ENCODE results near the gene WNT10A. TPM values are rescaled to one million over a fixed set of nuclear protein-coding genes. Genes with fewer than 3 reads are reported as not detected.
A peak's percentile ranks its signal among the peaks of the same experiment; 100 is the strongest.

The WNT10A gene
- total RNA-seq, 1 experiment from 2014 or later = 1.5 TPM

DNA sequence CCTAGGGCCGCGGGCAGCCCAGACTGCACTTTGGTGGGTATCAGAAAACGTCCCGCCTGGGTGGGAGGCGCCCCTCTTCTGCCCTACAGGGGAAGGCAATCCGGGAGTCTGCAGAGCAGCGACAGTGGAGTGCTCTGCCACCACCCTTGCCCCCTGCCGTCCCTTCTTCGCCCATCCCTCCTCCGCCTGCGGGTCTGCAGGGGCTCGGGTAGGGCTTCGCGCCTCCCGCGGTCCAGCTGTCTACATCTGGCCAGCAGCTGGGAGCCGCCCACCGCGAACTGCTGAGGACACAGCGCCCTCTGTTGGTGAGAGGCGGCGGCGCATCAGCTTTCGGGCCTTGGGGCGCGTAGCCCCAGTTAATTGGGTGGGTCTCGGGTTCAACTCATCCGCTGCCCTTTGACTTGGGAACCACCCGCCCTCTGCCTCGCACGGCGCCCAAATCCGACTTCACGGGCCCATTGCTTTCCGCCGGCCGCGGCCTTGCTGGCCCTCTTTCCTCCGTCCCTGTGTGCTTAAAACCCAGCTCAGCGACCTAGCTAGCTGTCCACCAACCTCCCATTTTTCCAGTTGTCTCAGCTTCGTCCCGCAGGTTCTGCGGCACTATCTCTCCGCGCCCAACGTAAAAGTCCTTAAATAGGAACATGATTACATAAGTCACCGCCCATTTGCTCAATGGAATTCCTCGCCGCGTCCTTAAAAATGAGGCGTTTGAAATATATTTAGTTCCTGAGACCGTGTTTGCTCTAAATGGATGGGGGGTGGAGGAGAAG lies 17.6 kb downstream of the WNT10A start:
- Histone ChIP-seq H3K79me2 (ENCODE audit: insufficient read depth, low read length) (no peaks in the 10 kb centered on the region; the same call in 1 of the 2 replicates), H3K27me3 (ENCODE audit: insufficient read depth, low read length) (no peaks in the 10 kb centered on the region), H4K20me1 (ENCODE audit: insufficient read depth) (no peaks in the 10 kb centered on the region), H3K36me3 (ENCODE audit: control insufficient read depth in 1 of 2, insufficient read depth in 2 of 2, low read length in 2 of 2) (no peaks in the 10 kb centered on the region), H3K9me3 (ENCODE audit: control insufficient read depth in 1 of 2, insufficient read depth in 1 of 2, low read depth in 1 of 2, low read length in 2 of 2) (no peaks in the 10 kb centered on the region), H2AFZ (ENCODE audit: low read depth, low read length, poor library complexity, severe bottlenecking) (peak overlapping the region; percentile 99), H3K4me2 (ENCODE audit: low read length) (peak overlapping the region; percentile 92), H3K4me3 (replicated peaks in 1 of 2; ENCODE audit: low read depth in 1 of 2, low read length in 2 of 2) (peak overlapping the region; percentile 42 to 76), H3K9me2 (ENCODE audit: insufficient read depth) (no peaks in the 10 kb centered on the region), H3K4me1 (ENCODE audit: control insufficient read depth in 1 of 2, insufficient read depth in 2 of 2, low read length in 2 of 2) (peaks cover 51 to 62% of the 10 kb centered on the region in 2 experiments), H3K27ac (ENCODE audit: low read depth, low read length) (no peak overlapping the region), H3K9ac (ENCODE audit: low read length) (peak overlapping the region; percentile 32; the same call in 1 of the 2 replicates)
- no peak for DNase-seq (ENCODE audit: low read depth, low spot score)
- ChIA-PET POLR2A (interaction anchor here (0.6 to 1.7 kb wide), 6 partner anchors 8 to 624 kb away, joined by 3 to 6 read pairs (median 4); no protein-coding TSS in a partner anchor), CTCF (interaction anchor here (0.8 to 10.3 kb wide), 23 partner anchors 10 to 348 kb away, joined by 3 to 278 read pairs (median 4); partner anchors contain the start of genes CDK5R2, RNF25, STK36 and TTLL4), RAD21 (ENCODE audit: low non-redundant PET in 1 of 2, low total read pairs in 2 of 2, uncharacterized antibody in 2 of 2, unreplicated experiment in 2 of 2) (interaction anchor here (0.6 to 2.8 kb wide), 5 partner anchors 21 to 248 kb away, joined by 3 to 48 read pairs (median 5); no protein-coding TSS in a partner anchor)
- TF ChIP-seq YY1 (IDR thresholded peaks at IDR 0.05; ENCODE audit: extremely low read depth, insufficient replicate concordance, low read depth, low read length) (peak; percentile 51), SP1 (IDR thresholded peaks at IDR 0.05; ENCODE audit: low read depth) (no peak)
- TF ChIP-seq, protein P1, sequence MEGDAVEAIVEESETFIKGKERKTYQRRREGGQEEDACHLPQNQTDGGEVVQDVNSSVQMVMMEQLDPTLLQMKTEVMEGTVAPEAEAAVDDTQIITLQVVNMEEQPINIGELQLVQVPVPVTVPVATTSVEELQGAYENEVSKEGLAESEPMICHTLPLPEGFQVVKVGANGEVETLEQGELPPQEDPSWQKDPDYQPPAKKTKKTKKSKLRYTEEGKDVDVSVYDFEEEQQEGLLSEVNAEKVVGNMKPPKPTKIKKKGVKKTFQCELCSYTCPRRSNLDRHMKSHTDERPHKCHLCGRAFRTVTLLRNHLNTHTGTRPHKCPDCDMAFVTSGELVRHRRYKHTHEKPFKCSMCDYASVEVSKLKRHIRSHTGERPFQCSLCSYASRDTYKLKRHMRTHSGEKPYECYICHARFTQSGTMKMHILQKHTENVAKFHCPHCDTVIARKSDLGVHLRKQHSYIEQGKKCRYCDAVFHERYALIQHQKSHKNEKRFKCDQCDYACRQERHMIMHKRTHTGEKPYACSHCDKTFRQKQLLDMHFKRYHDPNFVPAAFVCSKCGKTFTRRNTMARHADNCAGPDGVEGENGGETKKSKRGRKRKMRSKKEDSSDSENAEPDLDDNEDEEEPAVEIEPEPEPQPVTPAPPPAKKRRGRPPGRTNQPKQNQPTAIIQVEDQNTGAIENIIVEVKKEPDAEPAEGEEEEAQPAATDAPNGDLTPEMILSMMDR (IDR thresholded peaks at IDR 0.05 in 2 of 3, conservative IDR thresholded peaks at IDR 0.05 in 1 of 3; ENCODE audit: borderline replicate concordance in 1 of 3, insufficient read depth in 1 of 3, low read depth in 2 of 3, low read length in 2 of 3) = peak in 2 of 3 experiments; percentile 90 to 94; a peak in 4 of 6 replicates
- peak; percentile 53 for ATAC-seq
- no TSS peak for BruUV-seq (replicated peaks)
- intact Hi-C loops (cut with micrococcal nuclease) = loop anchor here (1.0 kb wide), 2 partner anchors 22 to 45 kb away; no protein-coding TSS in a partner anchor
